Ishikawa (cell line): ENCODE data around the gene EFNA1.
A peak's percentile ranks its signal among the peaks of the same experiment; 100 is the strongest.

Source experiments
- CEBPB ChIP-seq: IDR thresholded peaks from 2 replicates; pipeline ENCODE4 v1.6.1; 2012
- EP300 ChIP-seq: IDR thresholded peaks from 2 replicates; pipeline ENCODE4 v1.6.1; 2012; ENCODE audit warnings: borderline replicate concordance
- FOXM1 ChIP-seq: IDR thresholded peaks from 2 replicates; pipeline ENCODE4 v1.6.1; 2012; ENCODE audit warnings: low read depth, borderline replicate concordance
- NFIC ChIP-seq: IDR thresholded peaks from 2 replicates; pipeline ENCODE4 v1.6.1; 2012
- RAD21 ChIP-seq: IDR thresholded peaks from 2 replicates; pipeline ENCODE4 v1.6.1; 2012; ENCODE audit warnings: low read depth
- TAF1 ChIP-seq: IDR thresholded peaks from 2 replicates; pipeline ENCODE4 v1.6.1; 2012; ENCODE audit warnings: low read depth, mild to moderate bottlenecking
- YY1 ChIP-seq: IDR thresholded peaks from 2 replicates; pipeline ENCODE4 v1.6.1; 2012; ENCODE audit warnings: low read depth
- TF ChIP-seq, protein P1 (sequence below): IDR thresholded peaks from 2 replicates; pipeline ENCODE4 v1.6.1; 2012; ENCODE audit warnings: low read depth, mild to moderate bottlenecking
- TF ChIP-seq, protein P2 (sequence below): IDR thresholded peaks from 2 replicates; pipeline ENCODE4 v1.6.1; 2012

DNA sequence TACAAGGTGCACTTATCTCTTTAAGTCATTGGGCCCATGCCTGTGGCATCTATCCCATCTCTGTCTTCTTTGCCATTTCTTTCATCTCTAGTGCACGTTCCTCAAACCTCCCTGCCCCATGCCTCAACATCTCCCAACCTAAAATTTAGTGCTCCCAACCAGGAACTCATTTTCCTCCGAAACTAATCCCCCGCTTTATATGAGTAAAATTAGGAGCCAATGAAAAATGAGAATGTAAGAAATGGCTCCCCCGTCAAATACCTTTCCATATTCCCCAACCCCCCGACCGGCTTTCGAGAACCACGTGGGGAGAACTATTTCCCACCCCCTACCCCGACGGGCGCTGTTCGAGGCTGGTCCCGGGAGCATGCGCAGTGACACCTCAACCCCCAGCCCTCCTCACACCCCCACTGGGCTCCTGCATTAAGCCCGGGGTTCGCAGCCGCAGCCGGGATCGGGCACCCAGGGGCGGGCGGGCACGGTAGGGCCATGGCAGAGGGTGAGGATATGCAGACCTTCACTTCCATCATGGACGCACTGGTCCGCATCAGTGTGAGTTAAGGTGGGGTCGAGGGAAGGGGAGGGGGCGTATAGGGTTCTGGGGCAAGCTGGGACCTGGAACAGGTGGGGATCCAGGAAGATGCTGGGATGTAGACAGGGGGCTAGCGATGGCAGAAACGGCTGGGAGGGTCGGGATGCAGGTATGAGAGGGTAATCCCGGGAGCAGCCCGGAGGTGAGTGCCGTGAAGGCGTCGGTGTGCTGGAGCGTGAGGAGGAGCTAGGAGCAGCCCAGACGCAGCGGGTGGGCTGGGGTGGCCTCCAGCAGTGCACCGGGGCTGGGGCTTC, 46.0 kb downstream of the EFNA1 start, which contains the start of gene TRIM46:
- TF ChIP-seq, protein P1, sequence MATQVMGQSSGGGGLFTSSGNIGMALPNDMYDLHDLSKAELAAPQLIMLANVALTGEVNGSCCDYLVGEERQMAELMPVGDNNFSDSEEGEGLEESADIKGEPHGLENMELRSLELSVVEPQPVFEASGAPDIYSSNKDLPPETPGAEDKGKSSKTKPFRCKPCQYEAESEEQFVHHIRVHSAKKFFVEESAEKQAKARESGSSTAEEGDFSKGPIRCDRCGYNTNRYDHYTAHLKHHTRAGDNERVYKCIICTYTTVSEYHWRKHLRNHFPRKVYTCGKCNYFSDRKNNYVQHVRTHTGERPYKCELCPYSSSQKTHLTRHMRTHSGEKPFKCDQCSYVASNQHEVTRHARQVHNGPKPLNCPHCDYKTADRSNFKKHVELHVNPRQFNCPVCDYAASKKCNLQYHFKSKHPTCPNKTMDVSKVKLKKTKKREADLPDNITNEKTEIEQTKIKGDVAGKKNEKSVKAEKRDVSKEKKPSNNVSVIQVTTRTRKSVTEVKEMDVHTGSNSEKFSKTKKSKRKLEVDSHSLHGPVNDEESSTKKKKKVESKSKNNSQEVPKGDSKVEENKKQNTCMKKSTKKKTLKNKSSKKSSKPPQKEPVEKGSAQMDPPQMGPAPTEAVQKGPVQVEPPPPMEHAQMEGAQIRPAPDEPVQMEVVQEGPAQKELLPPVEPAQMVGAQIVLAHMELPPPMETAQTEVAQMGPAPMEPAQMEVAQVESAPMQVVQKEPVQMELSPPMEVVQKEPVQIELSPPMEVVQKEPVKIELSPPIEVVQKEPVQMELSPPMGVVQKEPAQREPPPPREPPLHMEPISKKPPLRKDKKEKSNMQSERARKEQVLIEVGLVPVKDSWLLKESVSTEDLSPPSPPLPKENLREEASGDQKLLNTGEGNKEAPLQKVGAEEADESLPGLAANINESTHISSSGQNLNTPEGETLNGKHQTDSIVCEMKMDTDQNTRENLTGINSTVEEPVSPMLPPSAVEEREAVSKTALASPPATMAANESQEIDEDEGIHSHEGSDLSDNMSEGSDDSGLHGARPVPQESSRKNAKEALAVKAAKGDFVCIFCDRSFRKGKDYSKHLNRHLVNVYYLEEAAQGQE = no peak
- no peak for TF ChIP-seq CEBPB
- no peak for TF ChIP-seq FOXM1
- no peak for TF ChIP-seq RAD21
- TF ChIP-seq, protein P2, sequence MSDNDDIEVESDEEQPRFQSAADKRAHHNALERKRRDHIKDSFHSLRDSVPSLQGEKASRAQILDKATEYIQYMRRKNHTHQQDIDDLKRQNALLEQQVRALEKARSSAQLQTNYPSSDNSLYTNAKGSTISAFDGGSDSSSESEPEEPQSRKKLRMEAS = peak; percentile 79
- TF ChIP-seq TAF1 = no peak
- TF ChIP-seq EP300 = no peak
- TF ChIP-seq YY1 = no peak
- no peak for TF ChIP-seq NFIC
